Lung (tissue), 12 donors: ENCODE measurements around the gene GRK2. TPM values are rescaled to one million over a fixed set of nuclear protein-coding genes. Genes with fewer than 3 reads are reported as not detected.

Source experiments
- ATAC-seq: fragments of 200-7000 bp; cut with Tn5 transposase; one replicate; pipeline ENCODE4 v1.9.1; 2020; ENCODE audit warnings: moderate number of reproducible peaks; ENCODE audit not compliant: insufficient read depth, low FRiP score
- DNase-seq, 3 donors: peaks; one replicate each; pipeline ENCODE4 v3.0.0-alpha.2; 2013 to 2017
- H3K27ac ChIP-seq, 2 donors: one replicate each; pipeline ENCODE4 v1.5.1; 2013; ENCODE audit warnings: mild to moderate bottlenecking in 2 of 2, moderate library complexity in 2 of 2, control low read depth in 1 of 2, inconsistent platforms in 1 of 2, low read depth in 1 of 2, low read length in 1 of 2
- H3K27me3 ChIP-seq, 3 donors: one replicate each; pipeline ENCODE4 v1.5.1; 2013; ENCODE audit warnings: low read length in 2 of 3; ENCODE audit not compliant: control insufficient read depth in 3 of 3, insufficient read depth in 3 of 3
- H3K36me3 ChIP-seq, 4 donors: one replicate each; pipeline ENCODE4 v1.5.1; 2013; ENCODE audit warnings: low read length in 4 of 4, mild to moderate bottlenecking in 1 of 4, moderate library complexity in 1 of 4; ENCODE audit not compliant: control insufficient read depth in 4 of 4, insufficient read depth in 4 of 4
- H3K4me1 ChIP-seq, 5 donors: one replicate each; pipeline ENCODE4 v1.5.1; 2013; ENCODE audit warnings: low read length in 5 of 5, mild to moderate bottlenecking in 2 of 5, moderate library complexity in 1 of 5; ENCODE audit not compliant: control insufficient read depth in 5 of 5, insufficient read depth in 5 of 5
- H3K4me3 ChIP-seq: one replicate; pipeline ENCODE4 v1.5.1; 2013; ENCODE audit warnings: mild to moderate bottlenecking, control low read depth, moderate library complexity
- H3K9ac ChIP-seq, 2 donors: one replicate each; pipeline ENCODE4 v1.5.1; 2013; ENCODE audit warnings: low read length in 2 of 2, control low read depth in 1 of 2; ENCODE audit not compliant: insufficient read depth in 1 of 2
- H3K9me3 ChIP-seq, 4 donors: one replicate each; pipeline ENCODE4 v1.5.1; 2013; ENCODE audit warnings: low read length in 3 of 4, mild to moderate bottlenecking in 1 of 4, moderate library complexity in 1 of 4; ENCODE audit not compliant: control insufficient read depth in 4 of 4, insufficient read depth in 3 of 4
- WGBS, 2 donors: extraction: QIAGEN DNeasy Blood & Tissue Kit; methylation state at CpG; one replicate each; pipeline ENCODE4 v1.1.7; 2013; 5-methylcytosine and 5-hydroxymethylcytosine counted together
- polyA plus RNA-seq, 2 donors: library from polyadenylated mRNA; stranded (reverse); fragments of 200-250 nt; gene quantifications; one replicate each; pipeline ENCODE4 v1.2.1, GENCODE V29; 2013
- total RNA-seq, 2 donors: library from RNA; depleted of rRNA in 1 of 2; stranded (reverse); fragments of >200 nt in 1 of 2; gene quantifications; one replicate each; pipeline ENCODE4 v1.2.1, GENCODE V29; 2014 to 2021
- TF ChIP-seq, protein P1 (sequence below): IDR thresholded peaks from 2 replicates; pipeline ENCODE4 v1.5.1; 2012; ENCODE audit warnings: mild to moderate bottlenecking; ENCODE audit errors: control extremely low read depth, extremely low read depth
- donor health status: control.
- donor health status: control.
- donor health status: Bipolar disorder and iron deficiency.
- donor health status: healthy.
- donor health status: DM: yes; HTN: yes; CAD: no.

The GRK2 gene
- total and polyA plus RNA-seq, 4 donors = 37.1 to 130 (median 97.5) TPM

DNA sequence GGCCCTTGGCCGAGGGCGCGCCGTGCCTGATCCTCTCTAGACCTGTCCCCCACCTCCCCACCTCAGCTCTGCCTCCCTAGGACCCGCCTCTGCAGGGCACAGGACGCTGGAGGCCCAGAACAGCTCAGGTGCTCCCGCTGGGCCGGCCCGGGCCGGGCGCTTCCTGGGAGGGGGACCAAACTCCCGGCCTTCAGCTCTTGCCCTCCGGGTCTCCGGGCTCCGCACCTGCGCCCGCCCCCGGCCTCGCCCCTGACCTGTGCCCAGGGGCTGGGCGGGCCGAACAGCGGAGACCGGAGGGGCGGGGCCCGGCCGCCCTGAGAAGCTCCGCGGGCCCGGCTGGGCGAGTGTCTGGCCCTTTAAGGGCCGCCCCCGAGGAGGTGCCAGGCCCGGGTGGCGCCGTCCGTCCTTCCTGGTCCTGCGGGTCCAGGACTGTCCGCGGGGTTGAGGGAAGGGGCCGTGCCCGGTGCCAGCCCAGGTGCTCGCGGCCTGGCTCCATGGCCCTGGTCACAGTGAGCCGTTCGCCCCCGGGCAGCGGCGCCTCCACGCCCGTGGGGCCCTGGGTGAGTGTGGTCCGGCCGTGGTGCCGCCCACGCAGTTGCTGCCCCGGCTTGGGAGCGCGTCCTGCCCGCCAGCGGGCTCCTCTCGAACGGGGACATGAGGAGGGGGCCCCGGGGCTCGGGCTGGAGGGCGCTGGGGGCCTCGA is 37.0 kb downstream of the GRK2 start, which contains the start of gene SSH3:
Gene SSH3, plus strand, starts transcription at position 399 of the 703 bp plus-strand sequence. Its CDS starts 96 bp downstream, at position 495.
- peaks cover 0 to 34% (median 19%) of the 10 kb centered on the region in 4 donors for H3K36me3 ChIP-seq
- peak within 1 kb of the TSS; percentile 76 for H3K4me3 ChIP-seq
- TF ChIP-seq, protein P1, sequence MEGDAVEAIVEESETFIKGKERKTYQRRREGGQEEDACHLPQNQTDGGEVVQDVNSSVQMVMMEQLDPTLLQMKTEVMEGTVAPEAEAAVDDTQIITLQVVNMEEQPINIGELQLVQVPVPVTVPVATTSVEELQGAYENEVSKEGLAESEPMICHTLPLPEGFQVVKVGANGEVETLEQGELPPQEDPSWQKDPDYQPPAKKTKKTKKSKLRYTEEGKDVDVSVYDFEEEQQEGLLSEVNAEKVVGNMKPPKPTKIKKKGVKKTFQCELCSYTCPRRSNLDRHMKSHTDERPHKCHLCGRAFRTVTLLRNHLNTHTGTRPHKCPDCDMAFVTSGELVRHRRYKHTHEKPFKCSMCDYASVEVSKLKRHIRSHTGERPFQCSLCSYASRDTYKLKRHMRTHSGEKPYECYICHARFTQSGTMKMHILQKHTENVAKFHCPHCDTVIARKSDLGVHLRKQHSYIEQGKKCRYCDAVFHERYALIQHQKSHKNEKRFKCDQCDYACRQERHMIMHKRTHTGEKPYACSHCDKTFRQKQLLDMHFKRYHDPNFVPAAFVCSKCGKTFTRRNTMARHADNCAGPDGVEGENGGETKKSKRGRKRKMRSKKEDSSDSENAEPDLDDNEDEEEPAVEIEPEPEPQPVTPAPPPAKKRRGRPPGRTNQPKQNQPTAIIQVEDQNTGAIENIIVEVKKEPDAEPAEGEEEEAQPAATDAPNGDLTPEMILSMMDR = no peak
- peak within 1 kb of the TSS; percentile 69 to 91 for H3K27ac ChIP-seq
- H3K27me3 ChIP-seq = no peaks in the 10 kb centered on the region
- ATAC-seq (peak; percentile 92), DNase-seq (peak; percentile 61 to 63 (median 61))
- no peak within 1 kb of the TSS for H3K9ac ChIP-seq
- no peaks in the 10 kb centered on the region for H3K9me3 ChIP-seq
- H3K4me1 ChIP-seq = peaks cover 0 to 28% (median 7%) of the 10 kb centered on the region in 5 donors
- WGBS, 2 donors = 0 to 1% methylated on average over 25 to 65 of the region's 65 CpGs

DNA sequence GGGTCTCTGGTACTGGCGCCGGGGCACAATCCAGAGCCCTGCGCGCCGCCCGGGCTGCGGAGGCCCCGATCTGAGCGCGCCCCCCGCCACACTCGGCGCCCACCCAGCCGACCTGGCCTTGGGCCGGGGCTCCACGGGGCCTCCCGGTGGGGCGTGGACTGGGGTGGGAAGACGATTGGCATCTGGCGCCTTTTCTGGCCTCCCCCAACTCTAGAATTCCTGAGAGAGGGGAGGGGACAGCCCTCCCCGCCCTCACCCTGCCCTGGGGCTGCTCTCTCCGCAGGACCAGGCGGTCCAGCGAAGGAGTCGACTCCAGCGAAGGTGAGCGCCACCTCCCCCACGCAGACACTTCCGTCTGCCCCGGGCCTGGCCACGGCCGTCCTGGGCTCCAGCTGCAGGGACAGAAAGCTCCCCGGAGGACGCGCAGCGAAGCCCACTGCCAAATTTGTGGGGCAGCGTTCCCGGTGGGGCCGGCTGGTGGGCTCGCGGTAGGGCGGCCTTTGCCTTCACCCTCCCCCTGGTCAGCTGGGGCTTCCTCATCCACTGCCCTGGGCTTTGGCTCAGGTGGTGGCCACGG is 37.6 kb downstream of the GRK2 start:
- Histone ChIP-seq H3K9ac (no peak overlapping the region), H3K27ac (peak overlapping the region; percentile 69 to 91), H3K4me3 (peak overlapping the region; percentile 76), H3K36me3 (peaks cover 0 to 35% (median 19%) of the 10 kb centered on the region in 4 donors), H3K27me3 (no peaks in the 10 kb centered on the region), H3K4me1 (peaks cover 0 to 28% (median 7%) of the 10 kb centered on the region in 5 donors), H3K9me3 (no peaks in the 10 kb centered on the region)
- DNase-seq = peak; percentile 29 to 48 (median 41)
- ATAC-seq = peak; percentile 38
- WGBS, 2 donors = 3 to 7% methylated on average over 38 to 43 of the region's 43 CpGs
- TF ChIP-seq, protein P1 = no peak

DNA sequence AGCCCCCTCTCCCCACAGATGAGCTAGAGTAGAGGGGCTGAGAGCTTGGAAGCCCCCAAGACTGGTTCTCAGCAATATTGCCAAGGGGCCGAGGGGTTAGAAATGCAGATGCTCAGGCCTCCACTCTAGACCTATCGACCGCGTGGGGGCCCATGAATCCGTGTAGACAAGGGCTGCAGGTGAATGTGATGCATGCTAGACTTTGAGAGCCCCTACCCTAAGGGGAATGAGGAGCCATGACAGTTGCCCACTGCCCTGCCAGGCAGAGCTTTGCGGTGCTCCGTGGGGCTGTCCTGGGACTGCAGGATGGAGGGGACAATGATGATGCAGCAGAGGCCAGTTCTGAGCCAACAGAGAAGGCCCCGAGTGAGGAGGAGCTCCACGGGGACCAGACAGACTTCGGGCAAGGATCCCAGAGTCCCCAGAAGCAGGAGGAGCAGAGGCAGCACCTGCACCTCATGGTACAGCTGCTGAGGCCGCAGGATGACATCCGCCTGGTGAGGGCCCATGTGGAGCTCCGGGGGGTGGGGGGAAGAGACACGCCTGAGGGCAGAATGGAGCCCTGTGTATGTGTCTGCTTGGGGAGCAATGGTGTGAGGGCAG is 38.3 kb downstream of the GRK2 start:
- H3K36me3 ChIP-seq = peaks cover 0 to 35% (median 18%) of the 10 kb centered on the region in 4 donors
- H3K9ac ChIP-seq = no peak overlapping the region

More for the DNA sequence above, 38.3 kb downstream of the GRK2 start:
- TF ChIP-seq, protein P1 = no peak
- no peak for ATAC-seq
- DNase-seq = no peak
- WGBS, 2 donors = 82 to 83% methylated on average over 14 of the region's 14 CpGs
- Histone ChIP-seq H3K9me3 (no peaks in the 10 kb centered on the region), H3K4me1 (peaks cover 0 to 28% (median 7%) of the 10 kb centered on the region in 5 donors), H3K4me3 (no peak overlapping the region), H3K27ac (no peak overlapping the region), H3K27me3 (no peaks in the 10 kb centered on the region)
